Measurements from ENCODE around the gene PRICKLE4. TPM values are rescaled to one million over a fixed set of nuclear protein-coding genes. Genes with fewer than 3 reads are reported as not detected.

Gene PRICKLE4
- total and polyA plus RNA-seq, 2 of the 13 experiments (the other 11 are each of a cell fraction or from before 2014, with no cell fraction given) = 0.92 to 1.2 TPM

- TF ChIP-seq ATF7 (IDR thresholded peaks at IDR 0.05) (no peak), ATF7 (CRISPR knock-in tag; IDR thresholded peaks at IDR 0.05) (0 out of 2 replicates have a peak, but pooled peaks have one; percentile 28), GLI4 (CRISPR knock-in tag; IDR thresholded peaks at IDR 0.05; ENCODE audit: borderline replicate concordance) (no peak), ATF1 (CRISPR knock-in tag; IDR thresholded peaks at IDR 0.05) (no peak), KDM3A (CRISPR knock-in tag; IDR thresholded peaks at IDR 0.05; ENCODE audit: low read depth) (peak; percentile 98), RFX3 (CRISPR knock-in tag; IDR thresholded peaks at IDR 0.05) (no peak), EED (CRISPR knock-in tag; IDR thresholded peaks at IDR 0.05) (no peak), SKI (IDR thresholded peaks at IDR 0.05; ENCODE audit: partially characterized antibody) (peak; percentile 81), ZNF3 (CRISPR knock-in tag; IDR thresholded peaks at IDR 0.05) (no peak), NFATC3 (CRISPR knock-in tag; IDR thresholded peaks at IDR 0.05) (no peak), PREB (CRISPR knock-in tag; IDR thresholded peaks at IDR 0.05) (no peak), TOE1 (CRISPR knock-in tag; IDR thresholded peaks at IDR 0.05) (no peak), ZFP62 (CRISPR knock-in tag; IDR thresholded peaks at IDR 0.05) (no peak), DNMT3B (CRISPR knock-in tag; conservative IDR thresholded peaks at IDR 0.05) (0 out of 2 replicates have a peak, but pooled peaks have one; percentile 33), GATA4 (IDR thresholded peaks at IDR 0.05; ENCODE audit: borderline replicate concordance, low read depth) (no peak; the same call in 1 of the 2 replicates), MXD4 (CRISPR knock-in tag; IDR thresholded peaks at IDR 0.05) (peak; percentile 74), TAF15 (IDR thresholded peaks at IDR 0.05; ENCODE audit: low read depth, low read length, poor library complexity, severe bottlenecking) (peak; percentile 76)
- TF ChIP-seq, protein P1, sequence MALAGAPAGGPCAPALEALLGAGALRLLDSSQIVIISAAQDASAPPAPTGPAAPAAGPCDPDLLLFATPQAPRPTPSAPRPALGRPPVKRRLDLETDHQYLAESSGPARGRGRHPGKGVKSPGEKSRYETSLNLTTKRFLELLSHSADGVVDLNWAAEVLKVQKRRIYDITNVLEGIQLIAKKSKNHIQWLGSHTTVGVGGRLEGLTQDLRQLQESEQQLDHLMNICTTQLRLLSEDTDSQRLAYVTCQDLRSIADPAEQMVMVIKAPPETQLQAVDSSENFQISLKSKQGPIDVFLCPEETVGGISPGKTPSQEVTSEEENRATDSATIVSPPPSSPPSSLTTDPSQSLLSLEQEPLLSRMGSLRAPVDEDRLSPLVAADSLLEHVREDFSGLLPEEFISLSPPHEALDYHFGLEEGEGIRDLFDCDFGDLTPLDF (CRISPR knock-in tag; IDR thresholded peaks at IDR 0.05) = no peak
- TF ChIP-seq, protein P2, sequence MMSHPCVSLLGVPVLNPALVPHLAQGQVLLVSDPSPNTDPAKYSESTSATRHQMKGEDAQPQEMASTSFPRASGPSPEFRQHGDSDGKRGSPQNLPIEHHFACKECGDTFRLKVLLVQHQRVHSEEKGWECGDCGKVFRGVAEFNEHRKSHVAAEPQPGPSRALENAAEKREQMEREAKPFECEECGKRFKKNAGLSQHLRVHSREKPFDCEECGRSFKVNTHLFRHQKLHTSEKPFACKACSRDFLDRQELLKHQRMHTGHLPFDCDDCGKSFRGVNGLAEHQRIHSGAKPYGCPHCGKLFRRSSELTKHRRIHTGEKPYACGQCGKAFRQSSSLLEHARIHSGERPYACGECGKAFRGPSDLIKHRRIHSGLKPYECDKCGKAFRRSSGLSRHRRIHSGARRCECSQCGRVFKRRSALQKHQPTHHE (CRISPR knock-in tag; IDR thresholded peaks at IDR 0.05; ENCODE audit: borderline replicate concordance) = no peak
- TF ChIP-seq, protein P3, sequence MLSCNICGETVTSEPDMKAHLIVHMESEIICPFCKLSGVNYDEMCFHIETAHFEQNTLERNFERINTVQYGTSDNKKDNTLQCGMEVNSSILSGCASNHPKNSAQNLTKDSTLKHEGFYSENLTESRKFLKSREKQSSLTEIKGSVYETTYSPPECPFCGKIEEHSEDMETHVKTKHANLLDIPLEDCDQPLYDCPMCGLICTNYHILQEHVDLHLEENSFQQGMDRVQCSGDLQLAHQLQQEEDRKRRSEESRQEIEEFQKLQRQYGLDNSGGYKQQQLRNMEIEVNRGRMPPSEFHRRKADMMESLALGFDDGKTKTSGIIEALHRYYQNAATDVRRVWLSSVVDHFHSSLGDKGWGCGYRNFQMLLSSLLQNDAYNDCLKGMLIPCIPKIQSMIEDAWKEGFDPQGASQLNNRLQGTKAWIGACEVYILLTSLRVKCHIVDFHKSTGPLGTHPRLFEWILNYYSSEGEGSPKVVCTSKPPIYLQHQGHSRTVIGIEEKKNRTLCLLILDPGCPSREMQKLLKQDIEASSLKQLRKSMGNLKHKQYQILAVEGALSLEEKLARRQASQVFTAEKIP (CRISPR knock-in tag; IDR thresholded peaks at IDR 0.05; ENCODE audit: borderline replicate concordance) = no peak
- TF ChIP-seq, protein P4, sequence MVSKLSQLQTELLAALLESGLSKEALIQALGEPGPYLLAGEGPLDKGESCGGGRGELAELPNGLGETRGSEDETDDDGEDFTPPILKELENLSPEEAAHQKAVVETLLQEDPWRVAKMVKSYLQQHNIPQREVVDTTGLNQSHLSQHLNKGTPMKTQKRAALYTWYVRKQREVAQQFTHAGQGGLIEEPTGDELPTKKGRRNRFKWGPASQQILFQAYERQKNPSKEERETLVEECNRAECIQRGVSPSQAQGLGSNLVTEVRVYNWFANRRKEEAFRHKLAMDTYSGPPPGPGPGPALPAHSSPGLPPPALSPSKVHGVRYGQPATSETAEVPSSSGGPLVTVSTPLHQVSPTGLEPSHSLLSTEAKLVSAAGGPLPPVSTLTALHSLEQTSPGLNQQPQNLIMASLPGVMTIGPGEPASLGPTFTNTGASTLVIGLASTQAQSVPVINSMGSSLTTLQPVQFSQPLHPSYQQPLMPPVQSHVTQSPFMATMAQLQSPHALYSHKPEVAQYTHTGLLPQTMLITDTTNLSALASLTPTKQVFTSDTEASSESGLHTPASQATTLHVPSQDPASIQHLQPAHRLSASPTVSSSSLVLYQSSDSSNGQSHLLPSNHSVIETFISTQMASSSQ (IDR thresholded peaks at IDR 0.05; ENCODE audit: low read depth) = no peak
- TF ChIP-seq, protein P4 (CRISPR knock-in tag; IDR thresholded peaks at IDR 0.05; ENCODE audit: borderline replicate concordance) = peak; percentile 79
Measured at GRCh38 chr6:41779788-41780550, 613 bp upstream of the PRICKLE4 start, which contains the start of gene FRS3 (continued).

All from HepG2 (cell line).